H1 (cell line): ENCODE data around the gene CCDC91. TPM values are rescaled to one million over a fixed set of nuclear protein-coding genes. Genes with fewer than 3 reads are reported as not detected.

Source experiments
- CTCF ChIA-PET: fragments of 300-600 bp; sonication (Branson Sonifier 250); formaldehyde crosslinking; loops from one replicate; lab custom pipeline; 2021; ENCODE audit not compliant: partially characterized antibody; lab: Charles Lee
- POLR2A ChIA-PET: fragments of 300-600 bp; sonication (Branson Sonifier 250); formaldehyde crosslinking; loops from one replicate; lab custom pipeline; 2021; ENCODE audit warnings: inconsistent platforms; ENCODE audit not compliant: partially characterized antibody; lab: Charles Lee
- DNase-seq, 2 experiments: peaks; one replicate each; pipeline versions ENCODE4 v3.0.0 to v3.0.0-alpha.2; 2010 to 2022; ENCODE audit warnings: low spot score in 2 of 2, low read depth in 1 of 2, mixed read lengths in 1 of 2
- FAIRE-seq: peaks from 2 replicates; lab custom pipeline; 2011; peaks lifted over from hg19 to GRCh38; lab: Jason Lieb, UNC
- H2AFZ ChIP-seq: 2 replicates; pipeline ENCODE4 v1.8.1; 2012; ENCODE audit warnings: low read length, inconsistent platforms
- H2AK5ac ChIP-seq: 2 replicates; pipeline ENCODE4 v1.6.1; 2013; ENCODE audit warnings: low read depth, low read length
- H2BK120ac ChIP-seq: replicated peaks from 2 replicates; pipeline ENCODE3; 2013; ENCODE audit warnings: low read depth, low read length, inconsistent platforms
- H2BK12ac ChIP-seq: 2 replicates; pipeline ENCODE4 v1.6.1; 2013; ENCODE audit warnings: low read depth, low read length
- H2BK15ac ChIP-seq: 2 replicates; pipeline ENCODE4 v1.6.1; 2013; ENCODE audit warnings: low read length
- H2BK20ac ChIP-seq: 2 replicates; pipeline ENCODE4 v1.6.1; 2013; ENCODE audit warnings: low read length
- H2BK5ac ChIP-seq: 2 replicates; pipeline ENCODE4 v1.6.1; 2013; ENCODE audit warnings: low read depth, low read length
- H3K14ac ChIP-seq: 2 replicates; pipeline ENCODE4 v1.6.1; 2013; ENCODE audit warnings: inconsistent platforms; ENCODE audit not compliant: insufficient read length
- H3K18ac ChIP-seq: 2 replicates; pipeline ENCODE4 v1.6.1; 2013; ENCODE audit warnings: low read length; ENCODE audit errors: extremely low read depth
- H3K23ac ChIP-seq: 2 replicates; pipeline ENCODE4 v1.6.1; 2013; ENCODE audit warnings: inconsistent platforms; ENCODE audit not compliant: insufficient read length
- H3K23me2 ChIP-seq: 2 replicates; pipeline ENCODE4 v1.6.1; 2013; ENCODE audit warnings: low read depth, low read length
- H3K27ac ChIP-seq: 2 replicates; pipeline ENCODE4 v1.6.1; 2011; ENCODE audit warnings: low read depth, low read length, inconsistent platforms
- H3K27me3 ChIP-seq, 4 experiments: replicated peaks in 1 of 4; 1 replicate in 1 of 4; 2 replicates in 3 of 4; pipeline versions ENCODE4 v1.6.1 to v1.8.1; 2011 to 2013; ENCODE audit warnings: low read length in 3 of 4, mild to moderate bottlenecking in 3 of 4, inconsistent platforms in 2 of 4, mixed read lengths in 2 of 4, moderate library complexity in 1 of 4; ENCODE audit not compliant: control insufficient read depth in 3 of 4, insufficient read depth in 3 of 4; ENCODE audit errors: extremely low read depth in 1 of 4
- H3K36me3 ChIP-seq, 4 experiments: 2 replicates each; pipeline versions ENCODE4 v1.6.1 to v1.8.1; 2011 to 2013; ENCODE audit warnings: mild to moderate bottlenecking in 4 of 4, low read length in 3 of 4, moderate library complexity in 2 of 4, control low read depth in 1 of 4, inconsistent platforms in 1 of 4; ENCODE audit not compliant: insufficient read depth in 4 of 4, control insufficient read depth in 2 of 4
- H3K4ac ChIP-seq: replicated peaks from 2 replicates; pipeline ENCODE3; 2013; ENCODE audit warnings: low read length, low read depth, mixed read lengths, inconsistent platforms; ENCODE audit not compliant: insufficient read length
- H3K4me1 ChIP-seq, 4 experiments: replicated peaks in 1 of 4; 1 replicate in 1 of 4; 2 replicates in 3 of 4; pipeline versions ENCODE4 v1.6.1 to v1.8.1; 2011 to 2013; ENCODE audit warnings: low read length in 3 of 4, inconsistent platforms in 2 of 4, mixed read lengths in 1 of 4; ENCODE audit not compliant: insufficient read depth in 4 of 4, control insufficient read depth in 3 of 4
- H3K4me2 ChIP-seq, 2 experiments: 2 replicates each; pipeline versions ENCODE4 v1.6.1 to v1.8.1; 2011 to 2013; ENCODE audit warnings: low read depth in 2 of 2, low read length in 2 of 2, control low read depth in 1 of 2, inconsistent platforms in 1 of 2, mild to moderate bottlenecking in 1 of 2; ENCODE audit not compliant: insufficient read depth in 1 of 2
- H3K4me3 ChIP-seq, 4 experiments: fragments of 200-600, 300-600 bp in 1 of 4; sonication (generic), shearing (Covaris generic), sonication (Bioruptor Twin) in 1 of 4; 2 replicates each; pipeline versions ENCODE4 v1.5.1 to v1.8.1; 2011 to 2016; ENCODE audit warnings: low read length in 4 of 4, low read depth in 3 of 4, control low read depth in 2 of 4, inconsistent platforms in 2 of 4, mild to moderate bottlenecking in 2 of 4, mixed read lengths in 1 of 4, moderate library complexity in 1 of 4; ENCODE audit not compliant: insufficient read depth in 2 of 4; ENCODE audit errors: extremely low read depth in 1 of 4
- H3K56ac ChIP-seq: replicated peaks from 2 replicates; pipeline ENCODE3; 2013; ENCODE audit warnings: low read depth, mild to moderate bottlenecking, mixed read lengths, low read length, inconsistent platforms; ENCODE audit not compliant: insufficient read length
- H3K79me1 ChIP-seq: 2 replicates; pipeline ENCODE4 v1.6.1; 2013; ENCODE audit warnings: low read depth, low read length, control low read depth
- H3K79me2 ChIP-seq, 2 experiments: 2 replicates each; pipeline versions ENCODE4 v1.6.1 to v1.8.1; 2012 to 2013; ENCODE audit warnings: low read length in 2 of 2, mild to moderate bottlenecking in 2 of 2, inconsistent platforms in 1 of 2; ENCODE audit not compliant: insufficient read depth in 2 of 2, control insufficient read depth in 1 of 2
- H3K9ac ChIP-seq, 4 experiments: replicated peaks in 1 of 4; 1 replicate in 1 of 4; 2 replicates in 3 of 4; pipeline versions ENCODE4 v1.6.1 to v1.8.1; 2011 to 2013; ENCODE audit warnings: low read depth in 3 of 4, low read length in 3 of 4, control low read depth in 2 of 4, mild to moderate bottlenecking in 2 of 4, moderate library complexity in 2 of 4, inconsistent platforms in 1 of 4; ENCODE audit errors: extremely low read depth in 1 of 4
- H3K9me3 ChIP-seq, 2 experiments: 2 replicates each; pipeline versions ENCODE4 v1.6.1 to v1.8.1; 2012 to 2013; ENCODE audit warnings: mild to moderate bottlenecking in 2 of 2, moderate library complexity in 2 of 2, control low read depth in 1 of 2, inconsistent platforms in 1 of 2, low read depth in 1 of 2, low read length in 1 of 2, mixed read lengths in 1 of 2; ENCODE audit not compliant: insufficient read depth in 2 of 2
- H4K20me1 ChIP-seq, 2 experiments: replicated peaks in 1 of 2; 2 replicates each; pipeline versions ENCODE3 to v1.8.1; 2011 to 2013; ENCODE audit warnings: inconsistent platforms in 2 of 2, low read length in 2 of 2, mild to moderate bottlenecking in 1 of 2; ENCODE audit not compliant: insufficient read depth in 2 of 2, control insufficient read depth in 1 of 2
- H4K5ac ChIP-seq: 2 replicates; pipeline ENCODE4 v1.6.1; 2013; ENCODE audit warnings: low read length, low read depth, mixed read lengths, inconsistent platforms; ENCODE audit not compliant: insufficient read length
- H4K8ac ChIP-seq: 2 replicates; pipeline ENCODE4 v1.8.0; 2013; ENCODE audit warnings: mild to moderate bottlenecking, moderate library complexity, low read length, inconsistent platforms; ENCODE audit not compliant: insufficient read depth; ENCODE audit errors: extremely low read depth
- H4K91ac ChIP-seq: replicated peaks from 2 replicates; pipeline ENCODE3; 2013; ENCODE audit warnings: low read length, mixed read lengths, inconsistent platforms; ENCODE audit not compliant: insufficient read length
- BRCA1 ChIP-seq: IDR thresholded peaks from 2 replicates; pipeline ENCODE4 v1.6.1; 2012; ENCODE audit warnings: low read depth, low read length, improper control_type of control experiment
- CHD1 ChIP-seq: IDR thresholded peaks from 2 replicates; pipeline ENCODE4 v1.6.1; 2012; ENCODE audit warnings: low read depth, low read length, improper control_type of control experiment
- CREB1 ChIP-seq: IDR thresholded peaks from 2 replicates; pipeline ENCODE4 v1.6.1; 2012; ENCODE audit warnings: inconsistent platforms
- EZH2 ChIP-seq: fragments of 200-600 bp; sonication (generic); IDR thresholded peaks from 2 replicates; pipeline ENCODE4 v1.7.1; 2012; ENCODE audit warnings: low read depth, mild to moderate bottlenecking, moderate library complexity, low read length, inconsistent platforms; ENCODE audit not compliant: severe bottlenecking
- HDAC6 ChIP-seq: IDR thresholded peaks from one replicate; pipeline ENCODE4 v1.7.1; 2012; ENCODE audit warnings: low read depth, mild to moderate bottlenecking, inconsistent platforms, low read length, moderate library complexity
- KDM5A ChIP-seq: fragments of 200-600 bp; IDR thresholded peaks from 2 replicates; pipeline ENCODE4 v1.7.1; 2012; ENCODE audit warnings: mild to moderate bottlenecking, low read length, inconsistent platforms, mixed read lengths
- MAX ChIP-seq: IDR thresholded peaks from 2 replicates; pipeline ENCODE4 v1.6.1; 2012; ENCODE audit warnings: inconsistent platforms
- POLR2AphosphoS5 ChIP-seq: IDR thresholded peaks from 2 replicates; pipeline ENCODE4 v1.6.1; 2011; ENCODE audit warnings: low read depth, low read length
- SP2 ChIP-seq: IDR thresholded peaks from 2 replicates; pipeline ENCODE4 v1.6.1; 2012; ENCODE audit warnings: mild to moderate bottlenecking, low read length, inconsistent platforms
- SRF ChIP-seq: IDR thresholded peaks from 2 replicates; pipeline ENCODE4 v1.6.1; 2011; ENCODE audit warnings: mild to moderate bottlenecking, low read depth, low read length, moderate library complexity
- WGBS, 2 experiments: shearing (Covaris generic) in 1 of 2; methylation state at CpG; one replicate each; pipeline versions ENCODE4 v1.1.6 to v1.1.7; 2013 to 2015; ENCODE audit warnings: low lambda C conversion rate in 2 of 2, mixed read lengths in 2 of 2, inconsistent platforms in 1 of 2, low coverage in 1 of 2, missing lambda C conversion rate in 1 of 2; ENCODE audit not compliant: insufficient replicate concordance in 2 of 2, insufficient coverage in 1 of 2, insufficient read length in 1 of 2; ENCODE audit errors: extremely low coverage in 1 of 2, missing lambda C conversion rate in 1 of 2; 5-methylcytosine and 5-hydroxymethylcytosine counted together
- polyA plus RNA-seq, 7 experiments: library from polyadenylated mRNA; depleted of rRNA in 3 of 7; stranded (reverse) in 5 of 7; unstranded in 2 of 7; fragments of >200 nt in 5 of 7; fragments of 200-250 nt in 2 of 7; gene quantifications; 1 replicate in 5 of 7; 2 replicates in 1 of 7; 4 replicates in 1 of 7; pipeline versions ENCODE4 v1.2.1 to v1.2.3, GENCODE V29; 2011 to 2013; ENCODE audit warnings: missing spikeins in 2 of 7, mixed read lengths in 2 of 7
- total RNA-seq: library from RNA; stranded (reverse); fragmentation: NEBNext Ultra II Directional; extraction: Animal tissue kit (Norgen Biotek cat#: 25700); gene quantifications from 2 replicates; pipeline ENCODE4 v1.2.1, GENCODE V29; 2021
- TF ChIP-seq, protein P1 (sequence below): IDR thresholded peaks from 2 replicates; pipeline ENCODE4 v1.6.1; 2011; ENCODE audit warnings: low read length, improper control_type of control experiment

The CCDC91 gene
- total and polyA plus RNA-seq, 2 of the 8 experiments (the other 6 are each of a cell fraction or from before 2014, with no cell fraction given): 8.6 to 23.1 TPM

- no peak overlapping the region for H3K14ac ChIP-seq
- H2BK12ac ChIP-seq: no peak overlapping the region
- no peak overlapping the region for H3K4me3 ChIP-seq
- no peak overlapping the region for H3K23ac ChIP-seq
- H4K5ac ChIP-seq: no peak overlapping the region
- H3K27ac ChIP-seq: no peak overlapping the region
- no peak overlapping the region for H3K18ac ChIP-seq
- no peaks in the 10 kb centered on the region for H3K9me3 ChIP-seq
- H4K91ac ChIP-seq: no peak overlapping the region
- H3K27me3 ChIP-seq: no peaks in the 10 kb centered on the region
- H3K56ac ChIP-seq: no peak overlapping the region
- no peak overlapping the region for H3K4ac ChIP-seq
- H3K9ac ChIP-seq: no peak overlapping the region
- H2BK120ac ChIP-seq: no peak overlapping the region
- ChIA-PET POLR2A (interaction anchor here (0.6 kb wide), 1 partner anchor 253 kb away, joined by 4 read pairs; no protein-coding TSS in a partner anchor), CTCF (interaction anchor here (0.7 kb wide), 1 partner anchor 574 kb away, joined by 3 read pairs; no protein-coding TSS in a partner anchor)
- WGBS, 2 experiments: 93% methylated on average over 5 of the region's 5 CpGs; no CpG with 5 or more reads in 1 of the 2 experiments
- H2AK5ac ChIP-seq: no peak overlapping the region
- H3K4me2 ChIP-seq: no peak overlapping the region
- peaks cover 0 to 4% (median 0%) of the 10 kb centered on the region in 4 experiments; a peak in 3 of 7 replicates for H3K4me1 ChIP-seq
- no peak for FAIRE-seq
- no peak overlapping the region for H2BK20ac ChIP-seq
- no peaks in the 10 kb centered on the region for H3K79me1 ChIP-seq
- no peaks in the 10 kb centered on the region for H3K79me2 ChIP-seq
- no peak overlapping the region for H4K8ac ChIP-seq
- no peaks in the 10 kb centered on the region for H3K36me3 ChIP-seq
- DNase-seq: no peak
- no peaks in the 10 kb centered on the region for H4K20me1 ChIP-seq
- no peak overlapping the region for H2BK5ac ChIP-seq
- H2AFZ ChIP-seq: no peak overlapping the region
- no peaks in the 10 kb centered on the region; the same call in 1 of the 2 replicates for H3K23me2 ChIP-seq
- H2BK15ac ChIP-seq: no peak overlapping the region
- no peak for TF ChIP-seq KDM5A
- TF ChIP-seq BRCA1: no peak
- TF ChIP-seq SP2: no peak
- TF ChIP-seq MAX: no peak
- no peak for TF ChIP-seq CREB1
- no peak for TF ChIP-seq SRF
- no peak for TF ChIP-seq CHD1
- TF ChIP-seq HDAC6: no peak
- TF ChIP-seq EZH2: no peak
- no peak for TF ChIP-seq POLR2AphosphoS5
- TF ChIP-seq, protein P1, sequence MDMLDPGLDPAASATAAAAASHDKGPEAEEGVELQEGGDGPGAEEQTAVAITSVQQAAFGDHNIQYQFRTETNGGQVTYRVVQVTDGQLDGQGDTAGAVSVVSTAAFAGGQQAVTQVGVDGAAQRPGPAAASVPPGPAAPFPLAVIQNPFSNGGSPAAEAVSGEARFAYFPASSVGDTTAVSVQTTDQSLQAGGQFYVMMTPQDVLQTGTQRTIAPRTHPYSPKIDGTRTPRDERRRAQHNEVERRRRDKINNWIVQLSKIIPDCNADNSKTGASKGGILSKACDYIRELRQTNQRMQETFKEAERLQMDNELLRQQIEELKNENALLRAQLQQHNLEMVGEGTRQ: no peak
Observed at GRCh38 chr12:28158353-28158752, 31.9 kb upstream of the CCDC91 start.
